A549 treated with Hydrocortisone at 1 μM for 4 hours (cell line): ENCODE data around the gene SPNS1. TPM values are rescaled to one million over a fixed set of nuclear protein-coding genes. Genes with fewer than 3 reads are reported as not detected.

ENCODE experiments used
- total RNA-seq: library from RNA; stranded (reverse); fragments of 200-300 nt; extraction: Qiagen RNA extraction; gene quantifications from 5 replicates; pipeline ENCODE4 v1.2.3, GENCODE V29; 2022

The SPNS1 gene, protein sequence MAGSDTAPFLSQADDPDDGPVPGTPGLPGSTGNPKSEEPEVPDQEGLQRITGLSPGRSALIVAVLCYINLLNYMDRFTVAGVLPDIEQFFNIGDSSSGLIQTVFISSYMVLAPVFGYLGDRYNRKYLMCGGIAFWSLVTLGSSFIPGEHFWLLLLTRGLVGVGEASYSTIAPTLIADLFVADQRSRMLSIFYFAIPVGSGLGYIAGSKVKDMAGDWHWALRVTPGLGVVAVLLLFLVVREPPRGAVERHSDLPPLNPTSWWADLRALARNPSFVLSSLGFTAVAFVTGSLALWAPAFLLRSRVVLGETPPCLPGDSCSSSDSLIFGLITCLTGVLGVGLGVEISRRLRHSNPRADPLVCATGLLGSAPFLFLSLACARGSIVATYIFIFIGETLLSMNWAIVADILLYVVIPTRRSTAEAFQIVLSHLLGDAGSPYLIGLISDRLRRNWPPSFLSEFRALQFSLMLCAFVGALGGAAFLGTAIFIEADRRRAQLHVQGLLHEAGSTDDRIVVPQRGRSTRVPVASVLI
- 60.5 to 78.3 TPM (median 72.4 TPM) in 5 replicates for total RNA-seq

GRCh38 chr16:28974437-28975157, at the start of gene SPNS1:
Gene SPNS1, plus strand, starts transcription at chr16:28974778. Its CDS starts 374 bp downstream, at chr16:28975152.

GRCh38 chr16:28931801-28932225, 42.8 kb upstream of the SPNS1 start, which contains the start of gene CD19:
Gene CD19, plus strand, starts transcription at chr16:28931971. Its CDS starts 30 bp downstream, at chr16:28932001.

DNA sequence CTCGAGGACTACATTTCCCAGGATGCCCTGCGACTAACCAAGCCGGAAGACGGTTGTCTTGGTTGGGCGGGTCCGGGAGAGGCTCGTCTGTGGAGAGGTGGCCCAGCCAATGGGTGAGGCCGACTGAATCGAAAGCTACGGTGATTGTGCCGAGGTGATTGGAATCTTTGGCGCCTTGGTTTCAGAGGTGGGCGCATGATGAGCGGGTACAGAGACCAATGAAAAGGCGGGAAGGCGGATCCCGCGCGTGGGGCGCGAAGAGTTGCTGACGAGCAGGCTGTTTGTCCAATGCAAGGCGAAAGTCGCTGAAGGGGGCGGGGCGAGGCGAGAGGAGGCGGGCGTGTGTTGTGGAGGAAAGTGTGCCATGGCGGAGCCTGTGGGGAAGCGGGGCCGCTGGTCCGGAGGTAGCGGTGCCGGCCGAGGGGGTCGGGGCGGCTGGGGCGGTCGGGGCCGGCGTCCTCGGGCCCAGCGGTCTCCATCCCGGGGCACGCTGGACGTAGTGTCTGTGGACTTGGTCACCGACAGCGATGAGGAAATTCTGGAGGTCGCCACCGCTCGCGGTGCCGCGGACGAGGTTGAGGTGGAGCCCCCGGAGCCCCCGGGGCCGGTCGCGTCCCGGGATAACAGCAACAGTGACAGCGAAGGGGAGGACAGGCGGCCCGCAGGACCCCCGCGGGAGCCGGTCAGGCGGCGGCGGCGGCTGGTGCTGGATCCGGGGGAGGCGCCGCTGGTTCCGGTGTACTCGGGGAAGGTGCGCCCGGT, 23.7 kb upstream of the SPNS1 start, which contains the start of gene NFATC2IP:
Gene NFATC2IP (plus strand): TSS at position 290 of the 762 bp plus-strand sequence. CDS start 75 bp downstream, at position 365.

DNA sequence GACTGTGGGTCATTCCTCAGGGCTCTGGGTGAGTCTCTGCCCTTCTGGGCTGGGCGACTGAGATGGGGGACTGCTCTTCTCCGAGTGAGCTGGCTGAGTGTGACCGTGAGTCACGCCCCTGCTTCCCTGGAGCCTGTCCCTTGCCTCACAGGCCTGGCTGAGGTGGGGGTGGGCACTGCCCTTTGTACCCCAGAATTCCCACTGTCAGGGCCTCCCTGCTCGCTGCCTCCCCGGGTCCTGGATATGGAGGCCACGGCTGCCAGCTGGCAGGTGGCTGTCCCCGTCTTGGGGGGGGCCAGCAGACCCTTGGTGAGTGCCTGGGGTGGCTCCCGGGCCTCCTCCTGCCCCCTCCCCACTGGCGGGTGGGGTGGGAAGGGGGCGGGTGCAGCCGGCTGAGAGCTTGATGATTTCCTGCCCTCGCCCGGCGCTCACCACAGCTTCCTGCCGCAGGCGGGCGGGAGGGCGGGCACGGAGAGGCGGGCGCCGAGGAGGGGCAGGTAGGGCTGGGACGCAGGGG, 10.1 kb downstream of the SPNS1 start, which contains the start of gene LAT:
Gene LAT (plus strand): TSS at position 434 of the 517 bp plus-strand sequence. CDS start 366 bp downstream, outside the sequence.

Other genes starting within 250 kb of the SPNS1 start
- 1.1 to 2.0 TPM (median 1.7 TPM) in 5 replicates for gene NPIPB9, start 223.0 kb upstream of the SPNS1 start, total RNA-seq
- gene ATXN2L, start 151.8 kb upstream of the SPNS1 start, total RNA-seq: 102 to 127 TPM (median 120 TPM) in 5 replicates
- gene TUFM, start 128.4 kb upstream of the SPNS1 start, total RNA-seq: 239 to 307 TPM (median 280 TPM) in 5 replicates
- 25.4 to 30.3 TPM (median 28.2 TPM) in 5 replicates for gene SH2B1, start 110.9 kb upstream of the SPNS1 start, total RNA-seq
- gene ATP2A1, start 96.3 kb upstream of the SPNS1 start, total RNA-seq: 1.9 to 3.6 TPM (median 2.1 TPM) in 5 replicates
- gene RABEP2, start 49.5 kb upstream of the SPNS1 start, total RNA-seq: 8.7 to 9.6 TPM (median 8.9 TPM) in 5 replicates
- gene CD19, start 42.8 kb upstream of the SPNS1 start, total RNA-seq: 0.06 TPM in 1 of 5 replicates, not detected in the others
- 22.6 to 27.6 TPM (median 24.5 TPM) in 5 replicates for gene NFATC2IP, start 23.8 kb upstream of the SPNS1 start, total RNA-seq
- gene LAT, start 10.3 kb downstream of the SPNS1 start, total RNA-seq: 3.5 to 5.1 TPM (median 4.3 TPM) in 5 replicates